CD4-positive, alpha-beta T cell (primary cell): ENCODE measurements around the gene ARFGEF2. TPM values are rescaled to one million over a fixed set of nuclear protein-coding genes. Genes with fewer than 3 reads are reported as not detected.

Source experiments
- total RNA-seq, 174 experiments: library from RNA in 2 of 174; stranded (reverse) in 2 of 174; gene quantifications; one replicate each; pipeline ENCODE4 v1.2.3 and lab custom pipeline; 2021 to 2026

The ARFGEF2 gene
- total RNA-seq, 2 experiments from 2014 or later, result 23.0 to 23.4 TPM

Other genes with a start within 250 kb of the ARFGEF2 start
- 10 to 100 TPM; 73.9 to 74.5 TPM for gene PREX1, start 93.7 kb upstream of the ARFGEF2 start, total RNA-seq
- 10 to 100 TPM; 30.0 to 30.1 TPM for gene CSE1L, start 124.6 kb downstream of the ARFGEF2 start, total RNA-seq